ENCODE measurements around the gene HTR7.

The HTR7 gene

DNA sequence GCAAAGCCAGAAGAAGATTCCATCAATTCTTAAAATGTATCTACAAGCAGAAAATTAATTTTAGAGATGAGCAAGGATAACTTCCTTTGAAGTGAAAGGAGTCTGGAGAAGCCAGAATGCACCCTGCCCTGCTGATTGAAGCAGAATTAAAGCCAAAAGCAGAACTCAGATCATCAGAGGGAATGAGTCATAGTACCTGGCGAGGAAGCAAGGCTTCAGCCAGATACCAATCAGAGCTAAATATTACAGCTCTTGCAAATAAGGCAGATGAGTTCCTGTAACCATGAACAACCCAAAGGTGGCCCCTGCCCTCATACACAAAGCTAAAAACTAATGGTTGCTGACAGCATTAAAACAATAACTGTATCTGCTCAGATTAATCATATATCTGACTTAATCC, 10.4 kb downstream of the HTR7 start:
- TF ChIP-seq, protein P1, sequence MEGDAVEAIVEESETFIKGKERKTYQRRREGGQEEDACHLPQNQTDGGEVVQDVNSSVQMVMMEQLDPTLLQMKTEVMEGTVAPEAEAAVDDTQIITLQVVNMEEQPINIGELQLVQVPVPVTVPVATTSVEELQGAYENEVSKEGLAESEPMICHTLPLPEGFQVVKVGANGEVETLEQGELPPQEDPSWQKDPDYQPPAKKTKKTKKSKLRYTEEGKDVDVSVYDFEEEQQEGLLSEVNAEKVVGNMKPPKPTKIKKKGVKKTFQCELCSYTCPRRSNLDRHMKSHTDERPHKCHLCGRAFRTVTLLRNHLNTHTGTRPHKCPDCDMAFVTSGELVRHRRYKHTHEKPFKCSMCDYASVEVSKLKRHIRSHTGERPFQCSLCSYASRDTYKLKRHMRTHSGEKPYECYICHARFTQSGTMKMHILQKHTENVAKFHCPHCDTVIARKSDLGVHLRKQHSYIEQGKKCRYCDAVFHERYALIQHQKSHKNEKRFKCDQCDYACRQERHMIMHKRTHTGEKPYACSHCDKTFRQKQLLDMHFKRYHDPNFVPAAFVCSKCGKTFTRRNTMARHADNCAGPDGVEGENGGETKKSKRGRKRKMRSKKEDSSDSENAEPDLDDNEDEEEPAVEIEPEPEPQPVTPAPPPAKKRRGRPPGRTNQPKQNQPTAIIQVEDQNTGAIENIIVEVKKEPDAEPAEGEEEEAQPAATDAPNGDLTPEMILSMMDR (IDR thresholded peaks at IDR 0.05; ENCODE audit: borderline replicate concordance, insufficient read depth, low read depth, low read length) = no peak
- H3K4me3 ChIP-seq (ENCODE audit: low read depth, low read length) = no peak overlapping the region

DNA sequence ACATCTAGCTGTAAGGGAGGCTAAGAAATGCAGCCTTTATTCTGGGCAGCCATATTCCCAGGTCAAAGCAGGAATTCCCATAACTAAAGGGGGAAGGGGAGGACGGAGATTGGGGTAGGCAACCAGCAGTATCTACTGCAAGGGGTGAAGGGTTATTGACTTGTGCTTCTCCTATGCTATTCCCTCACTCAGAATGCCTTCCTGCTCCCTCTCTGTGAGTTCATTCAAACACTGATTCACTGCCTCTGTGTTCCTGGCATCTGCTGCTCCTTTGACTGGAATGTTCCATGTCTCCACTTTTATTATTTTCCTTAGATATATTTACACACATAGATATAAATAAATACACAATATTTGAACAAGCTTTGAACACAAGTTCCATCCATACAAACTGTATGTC, 11.1 kb downstream of the HTR7 start:
- TF ChIP-seq, protein P1 (IDR thresholded peaks at IDR 0.05; ENCODE audit: borderline replicate concordance, insufficient read depth, low read depth, low read length) = no peak
- H3K4me3 ChIP-seq (ENCODE audit: low read depth, low read length) = no peak overlapping the region

DNA sequence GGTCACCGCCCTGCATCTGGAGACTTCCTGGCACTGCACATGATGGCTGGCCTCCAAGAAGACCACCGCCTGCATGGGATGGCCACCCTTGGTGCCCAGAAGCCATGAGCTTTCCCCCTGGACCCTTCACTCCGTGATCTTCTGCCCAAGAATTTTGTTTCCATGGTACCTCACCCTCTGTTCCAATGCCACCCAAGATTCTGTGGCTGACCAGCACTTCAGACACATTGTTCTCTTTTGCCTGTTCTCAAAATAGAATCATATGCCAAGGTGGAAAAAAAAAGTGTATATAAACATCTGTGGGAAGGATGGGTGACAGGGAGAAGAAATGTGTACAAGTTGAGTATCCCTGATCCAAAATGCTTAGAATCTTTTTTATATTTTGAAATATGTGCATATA, 12.1 kb downstream of the HTR7 start:
- TF ChIP-seq, protein P1 (IDR thresholded peaks at IDR 0.05; ENCODE audit: borderline replicate concordance, insufficient read depth, low read depth, low read length) = no peak
- no peak overlapping the region for H3K4me3 ChIP-seq (ENCODE audit: low read depth, low read length)

DNA sequence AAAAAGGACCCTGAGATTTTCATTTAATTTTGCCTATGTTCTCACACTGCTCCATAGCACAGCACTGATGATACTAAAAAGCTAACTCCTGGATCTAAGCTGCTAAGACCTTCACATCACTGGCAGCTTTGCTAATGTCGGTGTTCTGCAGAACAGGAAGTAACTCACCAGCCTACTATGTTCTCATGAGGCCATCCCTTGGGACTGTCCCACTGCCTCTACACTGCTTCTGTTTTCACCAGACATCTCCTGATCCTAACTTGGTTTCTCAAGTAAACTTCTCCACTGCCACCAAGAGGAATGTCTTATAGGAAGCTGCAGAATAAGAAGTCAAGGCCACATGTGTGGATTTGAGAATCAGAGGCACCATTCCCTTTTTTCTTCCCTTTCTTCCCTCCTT, 15.1 kb downstream of the HTR7 start:
- TF ChIP-seq, protein P1 (IDR thresholded peaks at IDR 0.05; ENCODE audit: borderline replicate concordance, insufficient read depth, low read depth, low read length) = no peak

DNA sequence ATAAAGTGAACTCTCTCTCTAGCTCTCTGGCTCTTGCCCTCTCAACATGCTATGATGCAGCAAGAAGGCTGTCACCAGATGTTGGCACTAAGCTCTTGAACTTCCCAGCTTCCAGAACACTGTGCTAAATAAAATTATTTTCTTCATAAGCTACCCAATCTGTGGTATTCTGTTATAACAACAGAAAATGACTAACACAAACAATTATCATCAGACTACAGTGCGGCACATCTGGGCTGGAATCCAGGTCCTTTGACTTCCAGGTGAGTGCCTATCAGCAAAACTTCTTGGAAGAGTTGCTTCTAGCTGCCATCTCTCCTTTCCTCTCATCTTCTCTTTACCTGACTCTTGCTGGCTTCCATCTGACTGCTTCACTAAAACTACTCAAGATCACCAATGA, 20.4 kb downstream of the HTR7 start:
- TF ChIP-seq, protein P1 (IDR thresholded peaks at IDR 0.05; ENCODE audit: borderline replicate concordance, insufficient read depth, low read depth, low read length) = no peak

More for the DNA sequence above, 15.1 kb downstream of the HTR7 start:
- no peak overlapping the region for H3K4me3 ChIP-seq (ENCODE audit: low read depth, low read length)

DNA sequence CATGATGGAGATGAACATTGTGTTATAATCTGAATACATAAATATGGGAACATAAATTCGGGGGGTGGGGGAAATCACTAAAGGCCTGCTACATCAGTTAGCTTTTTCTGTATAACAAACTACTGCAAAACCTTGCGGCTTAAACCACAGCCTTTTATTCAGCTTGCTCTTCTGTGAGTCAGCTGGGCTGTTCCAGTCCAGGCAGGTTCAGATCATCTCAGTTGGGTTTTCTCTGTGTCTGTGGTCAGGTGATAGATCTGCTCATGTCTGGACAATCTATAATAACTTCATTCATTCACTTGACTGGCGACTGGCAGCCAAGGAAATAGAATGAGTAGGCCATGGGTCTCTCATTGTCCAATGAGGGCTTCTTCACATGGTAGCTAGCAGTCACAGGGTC, 23.5 kb downstream of the HTR7 start:
- no peak overlapping the region for H3K4me3 ChIP-seq (ENCODE audit: low read depth, low read length)
- TF ChIP-seq, protein P1 (IDR thresholded peaks at IDR 0.05; ENCODE audit: borderline replicate concordance, insufficient read depth, low read depth, low read length) = no peak

More for the DNA sequence above, 20.4 kb downstream of the HTR7 start:
- no peak overlapping the region for H3K4me3 ChIP-seq (ENCODE audit: low read depth, low read length)

DNA sequence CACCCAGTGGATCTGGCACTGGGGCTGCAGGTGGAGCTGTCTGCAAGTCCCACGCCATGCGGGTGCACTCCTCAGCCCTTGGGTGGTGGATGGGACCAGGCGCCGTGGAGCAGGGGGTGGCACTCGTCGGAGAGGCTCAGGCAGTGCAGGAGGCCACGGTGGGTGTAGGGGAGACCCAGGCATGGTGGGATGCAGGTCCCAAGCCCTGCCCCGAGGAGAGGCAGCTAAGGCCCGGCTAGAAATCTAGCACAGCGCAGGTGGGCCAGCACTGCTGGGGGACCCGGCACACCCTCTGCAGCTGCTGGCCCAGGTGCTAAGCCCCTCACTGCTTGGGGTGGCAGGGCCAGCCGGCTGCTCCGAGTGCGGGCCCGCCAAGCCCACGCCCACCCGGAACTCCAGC, 25.7 kb downstream of the HTR7 start:
- no peak overlapping the region for H3K4me3 ChIP-seq (ENCODE audit: low read depth, low read length)
- TF ChIP-seq, protein P1 (IDR thresholded peaks at IDR 0.05; ENCODE audit: borderline replicate concordance, insufficient read depth, low read depth, low read length) = no peak

Data from GM12875 (cell line).